ENCODE data around the gene MPST.

The MPST gene

GRCh38 chr22:36977947-36978660, 41.4 kb upstream of the MPST start:
- H4K20me1 ChIP-seq (ENCODE audit: insufficient read depth) = no peaks in the 10 kb centered on the region
- H3K9ac ChIP-seq = no peak overlapping the region; the same call in 1 of the 2 replicates
- no peak overlapping the region for H3K27ac ChIP-seq
- H3K27me3 ChIP-seq (ENCODE audit: insufficient read depth, low read depth) = peaks cover 12% of the 10 kb centered on the region
- peaks cover 4% of the 10 kb centered on the region for H3K4me1 ChIP-seq (ENCODE audit: low read depth, poor library complexity, severe bottlenecking)
- H3K4me3 ChIP-seq (IDR thresholded peaks at IDR 0.05; ENCODE audit: insufficient read depth, low read depth, low read length) = no peak overlapping the region
- H3K4me2 ChIP-seq = peak overlapping the region; percentile 99
- H3K79me2 ChIP-seq (ENCODE audit: insufficient read depth, low read depth) = no peaks in the 10 kb centered on the region
- H2AFZ ChIP-seq (ENCODE audit: low read depth) = peak overlapping the region; percentile 95
- H3K36me3 ChIP-seq (ENCODE audit: insufficient read depth) = no peaks in the 10 kb centered on the region
- TF ChIP-seq CTCF (conservative IDR thresholded peaks at IDR 0.05; ENCODE audit: low read depth, low read length) = peak; percentile 86

- no peaks in the 10 kb centered on the region for H3K36me3 ChIP-seq (ENCODE audit: insufficient read depth)
- TF ChIP-seq CTCF (conservative IDR thresholded peaks at IDR 0.05; ENCODE audit: low read depth, low read length) = no peak
- no peak overlapping the region for H3K4me3 ChIP-seq (IDR thresholded peaks at IDR 0.05; ENCODE audit: insufficient read depth, low read depth, low read length)
- H3K27ac ChIP-seq = no peak overlapping the region
- H3K79me2 ChIP-seq (ENCODE audit: insufficient read depth, low read depth) = no peaks in the 10 kb centered on the region
- peaks cover 13% of the 10 kb centered on the region for H3K27me3 ChIP-seq (ENCODE audit: insufficient read depth, low read depth)
- H4K20me1 ChIP-seq (ENCODE audit: insufficient read depth) = no peaks in the 10 kb centered on the region
- H2AFZ ChIP-seq (ENCODE audit: low read depth) = no peak overlapping the region
- H3K4me1 ChIP-seq (ENCODE audit: low read depth, poor library complexity, severe bottlenecking) = peaks cover 4% of the 10 kb centered on the region
- H3K4me2 ChIP-seq = no peak overlapping the region
- no peak overlapping the region for H3K9ac ChIP-seq
These were observed 40.3 kb upstream of the MPST start for GRCh38 chr22:36979016-36979910.

GRCh38 chr22:36981247-36981775, 38.2 kb upstream of the MPST start:
- no peaks in the 10 kb centered on the region for H3K36me3 ChIP-seq (ENCODE audit: insufficient read depth)

DNA sequence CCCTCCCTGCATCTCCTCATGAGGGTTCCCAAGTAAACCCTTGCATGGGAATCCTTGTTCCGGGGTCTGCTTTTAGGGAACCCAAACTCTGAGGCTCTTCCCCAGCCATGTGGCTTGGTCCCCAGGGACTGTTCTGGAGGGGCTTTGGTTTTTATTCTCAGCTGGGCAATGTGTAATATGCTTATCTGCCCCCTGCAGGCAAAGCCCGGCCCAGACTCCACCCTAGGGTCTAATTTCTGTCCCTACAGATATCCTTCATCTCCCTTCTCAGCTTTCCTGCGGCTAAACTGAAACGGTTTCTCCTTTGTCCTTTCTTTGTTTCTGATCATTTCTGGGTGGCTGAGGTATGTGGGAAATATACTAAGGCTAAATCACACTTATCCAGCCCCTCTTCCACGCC, 37.4 kb upstream of the MPST start:
- Histone ChIP-seq H3K4me1 (ENCODE audit: low read depth, poor library complexity, severe bottlenecking) (peaks cover 4% of the 10 kb centered on the region), H3K4me3 (IDR thresholded peaks at IDR 0.05; ENCODE audit: insufficient read depth, low read depth, low read length) (no peak overlapping the region), H3K27ac (no peak overlapping the region), H3K4me2 (no peak overlapping the region), H3K9ac (no peak overlapping the region), H4K20me1 (ENCODE audit: insufficient read depth) (no peaks in the 10 kb centered on the region), H3K27me3 (ENCODE audit: insufficient read depth, low read depth) (peaks cover 11% of the 10 kb centered on the region), H3K79me2 (ENCODE audit: insufficient read depth, low read depth) (no peaks in the 10 kb centered on the region), H3K36me3 (ENCODE audit: insufficient read depth) (no peaks in the 10 kb centered on the region), H2AFZ (ENCODE audit: low read depth) (no peak overlapping the region)
- TF ChIP-seq CTCF (conservative IDR thresholded peaks at IDR 0.05; ENCODE audit: low read depth, low read length) = no peak

More at GRCh38 chr22:36981247-36981775, 38.2 kb upstream of the MPST start:
- no peak overlapping the region for H2AFZ ChIP-seq (ENCODE audit: low read depth)
- H3K4me1 ChIP-seq (ENCODE audit: low read depth, poor library complexity, severe bottlenecking) = peaks cover 4% of the 10 kb centered on the region
- no peak overlapping the region for H3K27ac ChIP-seq
- H3K79me2 ChIP-seq (ENCODE audit: insufficient read depth, low read depth) = no peaks in the 10 kb centered on the region
- no peaks in the 10 kb centered on the region for H4K20me1 ChIP-seq (ENCODE audit: insufficient read depth)
- H3K4me2 ChIP-seq = no peak overlapping the region
- H3K4me3 ChIP-seq (IDR thresholded peaks at IDR 0.05; ENCODE audit: insufficient read depth, low read depth, low read length) = no peak overlapping the region
- TF ChIP-seq CTCF (conservative IDR thresholded peaks at IDR 0.05; ENCODE audit: low read depth, low read length) = no peak
- no peak overlapping the region for H3K9ac ChIP-seq
- H3K27me3 ChIP-seq (ENCODE audit: insufficient read depth, low read depth) = peaks cover 11% of the 10 kb centered on the region

All from KMS-11 (cell line).